Iris pigment epithelial cell (primary cell): ENCODE data around the gene GALNT10.

Source experiments
- DNase-seq: peaks from one replicate; pipeline ENCODE4 v3.0.0-alpha.2; 2011; ENCODE audit warnings: low read depth

GALNT10 gene

GRCh38 chr5:154267516-154267915, 77.0 kb downstream of the GALNT10 start:
- DNase-seq, result no peak

- no peak for DNase-seq
These were observed 77.5 kb downstream of the GALNT10 start for GRCh38 chr5:154268073-154268472.

- DNase-seq, result no peak
These were observed 78.9 kb downstream of the GALNT10 start for GRCh38 chr5:154269414-154269813.

GRCh38 chr5:154271466-154271865, 80.9 kb downstream of the GALNT10 start:
- no peak for DNase-seq

GRCh38 chr5:154271936-154272514, 81.5 kb downstream of the GALNT10 start:
- no peak for DNase-seq

- DNase-seq, result peak; percentile 53
These were observed 82.6 kb downstream of the GALNT10 start for GRCh38 chr5:154273028-154273617.

- no peak for DNase-seq
These were observed 83.7 kb downstream of the GALNT10 start for GRCh38 chr5:154273963-154274827.

GRCh38 chr5:154274828-154275185, 84.3 kb downstream of the GALNT10 start:
- DNase-seq, result no peak

- no peak for DNase-seq
These were observed 85.0 kb downstream of the GALNT10 start for GRCh38 chr5:154275566-154275965.

- no peak for DNase-seq
These were observed 85.9 kb downstream of the GALNT10 start for GRCh38 chr5:154276261-154276972.

- DNase-seq, result peak; percentile 99
These were observed 86.4 kb downstream of the GALNT10 start for GRCh38 chr5:154276973-154277331.

GRCh38 chr5:154277499-154277898, 87.0 kb downstream of the GALNT10 start:
- DNase-seq, result no peak

GRCh38 chr5:154278186-154278585, 87.7 kb downstream of the GALNT10 start:
- DNase-seq, result peak; percentile 69

- DNase-seq, result peak; percentile 57
These were observed 88.4 kb downstream of the GALNT10 start for GRCh38 chr5:154278908-154279307.

- no peak for DNase-seq
These were observed 93.9 kb downstream of the GALNT10 start for GRCh38 chr5:154284433-154284832.

- DNase-seq, result peak; percentile 55
These were observed 95.3 kb downstream of the GALNT10 start for GRCh38 chr5:154285661-154286408.

GRCh38 chr5:154286557-154286956, 96.0 kb downstream of the GALNT10 start:
- DNase-seq, result no peak

GRCh38 chr5:154287136-154287535, 96.6 kb downstream of the GALNT10 start:
- DNase-seq, result peak; percentile 88

GRCh38 chr5:154288145-154288544, 97.6 kb downstream of the GALNT10 start:
- peak; percentile 76 for DNase-seq

GRCh38 chr5:154291917-154292316, 101.4 kb downstream of the GALNT10 start:
- no peak for DNase-seq

GRCh38 chr5:154293219-154293618, 102.7 kb downstream of the GALNT10 start:
- DNase-seq, result no peak

GRCh38 chr5:154295551-154295950, 105.0 kb downstream of the GALNT10 start:
- DNase-seq, result no peak
